Endothelial cell of umbilical vein (primary cell): ENCODE results near the gene SCN4A. TPM values are rescaled to one million over a fixed set of nuclear protein-coding genes. Genes with fewer than 3 reads are reported as not detected.

Source experiments
- BruUV-seq: library from RNA; stranded (reverse); fragments of 400-500 nt; replicated peaks from 2 replicates; lab custom pipeline; 2021; lab: Mats Ljungman, UMichigan
- CTCF ChIA-PET: fragments of 300-600, 350-600 bp; sonication (Branson Sonifier 250); formaldehyde crosslinking; loops from one replicate; lab custom pipeline; 2021; ENCODE audit warnings: antibody characterized with exemption, inconsistent platforms; lab: Charles Lee
- POLR2A ChIA-PET: fragments of 300-600, 350-600 bp; sonication (Branson Sonifier 250); formaldehyde crosslinking; loops from one replicate; lab custom pipeline; 2021; ENCODE audit warnings: antibody characterized with exemption, inconsistent platforms; lab: Charles Lee
- DNase-seq: peaks from one replicate; pipeline ENCODE4 v3.0.0-alpha.2; 2011; ENCODE audit warnings: low read depth, low spot score
- FAIRE-seq: peaks from 2 replicates; lab custom pipeline; 2011; peaks lifted over from hg19 to GRCh38; lab: Jason Lieb, UNC
- H2AFZ ChIP-seq: 2 replicates; pipeline ENCODE4 v1.6.0; 2012; ENCODE audit warnings: low read depth, low read length, control low read depth, inconsistent platforms
- H3K27ac ChIP-seq: 2 replicates; pipeline ENCODE4 v1.5.1; 2011; ENCODE audit warnings: low read depth, mild to moderate bottlenecking, control low read depth, low read length, moderate library complexity; ENCODE audit not compliant: insufficient read depth
- H3K27me3 ChIP-seq, 2 experiments: 2 replicates each; pipeline versions ENCODE4 v1.6.0 to v1.6.1; 2011; ENCODE audit warnings: low read length in 2 of 2, mixed read lengths in 1 of 2; ENCODE audit not compliant: control insufficient read depth in 2 of 2, insufficient read depth in 2 of 2
- H3K36me3 ChIP-seq, 2 experiments: 2 replicates in 1 of 2; 3 replicates in 1 of 2; pipeline ENCODE4 v1.5.1; 2011; ENCODE audit warnings: low read length in 2 of 2, mild to moderate bottlenecking in 1 of 2, moderate library complexity in 1 of 2; ENCODE audit not compliant: control insufficient read depth in 2 of 2, insufficient read depth in 2 of 2; ENCODE audit errors: extremely low read depth in 1 of 2
- H3K4me1 ChIP-seq: 3 replicates; pipeline ENCODE4 v1.5.1; 2011; ENCODE audit warnings: mild to moderate bottlenecking, low read length; ENCODE audit not compliant: control insufficient read depth, insufficient read depth; ENCODE audit errors: extremely low read depth
- H3K4me2 ChIP-seq: 2 replicates; pipeline ENCODE4 v1.6.1; 2011; ENCODE audit warnings: low read length, control low read depth, mixed read lengths; ENCODE audit not compliant: insufficient read depth
- H3K4me3 ChIP-seq, 3 experiments: fragments of 200-600 bp in 1 of 3; sonication (generic), shearing (Covaris generic) in 1 of 3; replicated peaks in 1 of 3; 2 replicates each; pipeline ENCODE4 v1.5.1; 2011 to 2016; ENCODE audit warnings: control low read depth in 3 of 3, low read length in 3 of 3, mild to moderate bottlenecking in 2 of 3, inconsistent platforms in 1 of 3, low read depth in 1 of 3, moderate library complexity in 1 of 3; ENCODE audit not compliant: insufficient read depth in 1 of 3
- H3K79me2 ChIP-seq: 2 replicates; pipeline ENCODE4 v1.6.0; 2012; ENCODE audit warnings: low read length, inconsistent platforms; ENCODE audit not compliant: control insufficient read depth, insufficient read depth
- H3K9ac ChIP-seq: replicated peaks from 2 replicates; pipeline ENCODE3; 2011; ENCODE audit warnings: low read length, control low read depth; ENCODE audit not compliant: insufficient read depth; ENCODE audit errors: extremely low read depth
- H3K9me1 ChIP-seq: replicated peaks from 3 replicates; pipeline ENCODE4 v1.6.0; 2011; ENCODE audit warnings: mild to moderate bottlenecking, low read length; ENCODE audit not compliant: control insufficient read depth, insufficient read depth; ENCODE audit errors: extremely low read depth
- H3K9me3 ChIP-seq: replicated peaks from 2 replicates; pipeline ENCODE4 v1.5.1; 2012; ENCODE audit warnings: low read length, inconsistent platforms; ENCODE audit not compliant: control insufficient read depth, insufficient read depth
- H4K20me1 ChIP-seq: replicated peaks from 2 replicates; pipeline ENCODE3; 2011; ENCODE audit warnings: mild to moderate bottlenecking, low read length; ENCODE audit not compliant: control insufficient read depth, insufficient read depth; ENCODE audit errors: extremely low read depth
- CTCF ChIP-seq, 2 donors: IDR thresholded peaks; 1 replicate in 1 of 2; 2 replicates in 1 of 2; pipeline ENCODE4 v1.5.1; 2011; ENCODE audit warnings: low read length in 2 of 2, mild to moderate bottlenecking in 2 of 2, moderate library complexity in 2 of 2, control low read depth in 1 of 2, inconsistent platforms in 1 of 2, low read depth in 1 of 2; ENCODE audit not compliant: insufficient read depth in 1 of 2; ENCODE audit errors: extremely low read depth in 1 of 2
- FOS ChIP-seq: IDR thresholded peaks from 2 replicates; pipeline ENCODE4 v1.6.1; 2011; ENCODE audit warnings: mild to moderate bottlenecking, low read length, moderate library complexity, borderline replicate concordance; ENCODE audit not compliant: insufficient read depth
- GATA2 ChIP-seq: IDR thresholded peaks from 2 replicates; pipeline ENCODE4 v1.7.0; 2011; ENCODE audit warnings: low read depth, mild to moderate bottlenecking, moderate library complexity, mixed read lengths, low read length; ENCODE audit not compliant: insufficient read length, insufficient read depth
- POLR2AphosphoS5 ChIP-seq: IDR thresholded peaks from 2 replicates; pipeline ENCODE4 v1.6.1; 2012; ENCODE audit warnings: low read depth, mild to moderate bottlenecking, control low read depth, low read length, moderate library complexity; ENCODE audit not compliant: insufficient read depth
- dilution Hi-C: fragments of 300-500 bp; cut with MboI; formaldehyde crosslinking; loops from one replicate; pipeline ENCODE4 v1.15.0; 2019; ENCODE audit warnings: low sequenced_read_pairs; ENCODE audit not compliant: extremely low pct_ligation_motif_present
- intact Hi-C: fragments of 100-400 bp; cut with micrococcal nuclease; formaldehyde crosslinking; loops from one replicate; pipeline ENCODE4 v1.10.0; 2022
- polyA plus RNA-seq, 4 experiments: library from polyadenylated mRNA; depleted of rRNA in 3 of 4; stranded (reverse) in 3 of 4; unstranded in 1 of 4; fragments of >200 nt; gene quantifications; 2 replicates each; pipeline versions ENCODE4 v1.2.1 to v1.2.3, GENCODE V29; 2011 to 2012; ENCODE audit warnings: missing spikeins in 1 of 4
- total RNA-seq: library from RNA; stranded (reverse); gene quantifications from 2 replicates; pipeline ENCODE4 v1.2.3, GENCODE V29; 2021

Gene SCN4A
- total and polyA plus RNA-seq, 2 donors (not counting 3 experiments of a cell fraction or from before 2014, with no cell fraction given), result 0.01 to 0.40 TPM

GRCh38 chr17:63954402-63955063 lies 18.2 kb downstream of the SCN4A start:
- no peaks in the 10 kb centered on the region for H3K79me2 ChIP-seq
- DNase-seq, result no peak
- ChIA-PET POLR2A (no interaction called here), CTCF (interaction anchor here (1.3 to 7.0 kb wide), 3 partner anchors 8 to 71 kb away, joined by 3 to 50 read pairs (median 4); no protein-coding TSS in a partner anchor)
- dilution Hi-C loops, result no loop called here
- H3K4me2 ChIP-seq, result no peak overlapping the region
- intact Hi-C loops, result no loop called here
- no peaks in the 10 kb centered on the region for H3K27me3 ChIP-seq
- no TSS peak for BruUV-seq
- no peak for FAIRE-seq
- H4K20me1 ChIP-seq, result no peaks in the 10 kb centered on the region
- no peaks in the 10 kb centered on the region for H3K36me3 ChIP-seq
- no peak overlapping the region for H3K4me3 ChIP-seq
- H3K9ac ChIP-seq, result no peak overlapping the region
- no peaks in the 10 kb centered on the region for H3K4me1 ChIP-seq
- no peak for TF ChIP-seq CTCF (IDR thresholded peaks at IDR 0.05; ENCODE audit: extremely low read depth in 1 of 2, insufficient read depth in 1 of 2, low read depth in 1 of 2, low read length in 2 of 2)
- no peak for TF ChIP-seq GATA2
- no peak for TF ChIP-seq POLR2AphosphoS5
- TF ChIP-seq FOS, result no peak
- H3K27ac ChIP-seq, result no peak overlapping the region
- no peaks in the 10 kb centered on the region for H3K9me3 ChIP-seq
- no peak overlapping the region for H2AFZ ChIP-seq
- H3K9me1 ChIP-seq, result no peaks in the 10 kb centered on the region
